Activated naive CD8-positive, alpha-beta T cell treated with anti-CD3 and anti-CD28 coated beads, Interleukin-2, amount 50 U/mL, for 24 hours (primary cell): ENCODE measurements around the gene ZNF441.
"Not testable (repeated sequence)": the region's sequence is repeated elsewhere in the genome, so short reads cannot be mapped to it uniquely, and the experiment has no call there.

ENCODE experiments used
- ATAC-seq: fragments of 150-1000 bp; cut with Tn5 transposase; one replicate; pipeline ENCODE4 v1.10.0; 2021
- DNase-seq: peaks from one replicate; pipeline ENCODE4 v3.0.0; 2021
- H3K27ac Mint-ChIP-seq: one replicate; pipeline ENCODE4 v1.8.0; 2021; ENCODE audit warnings: mild to moderate bottlenecking, mixed read lengths
- H3K27me3 Mint-ChIP-seq: one replicate; pipeline ENCODE4 v1.8.0; 2021; ENCODE audit warnings: mixed read lengths
- H3K36me3 Mint-ChIP-seq: one replicate; pipeline ENCODE4 v1.8.0; 2021; ENCODE audit warnings: low read depth, mixed read lengths
- H3K4me1 Mint-ChIP-seq: one replicate; pipeline ENCODE4 v1.8.0; 2021; ENCODE audit warnings: mixed read lengths
- H3K4me3 Mint-ChIP-seq: one replicate; pipeline ENCODE4 v1.8.0; 2021; ENCODE audit warnings: mild to moderate bottlenecking, moderate library complexity, mixed read lengths
- H3K9me3 Mint-ChIP-seq: one replicate; pipeline ENCODE4 v1.8.0; 2021; ENCODE audit warnings: mixed read lengths

Gene ZNF441

DNA sequence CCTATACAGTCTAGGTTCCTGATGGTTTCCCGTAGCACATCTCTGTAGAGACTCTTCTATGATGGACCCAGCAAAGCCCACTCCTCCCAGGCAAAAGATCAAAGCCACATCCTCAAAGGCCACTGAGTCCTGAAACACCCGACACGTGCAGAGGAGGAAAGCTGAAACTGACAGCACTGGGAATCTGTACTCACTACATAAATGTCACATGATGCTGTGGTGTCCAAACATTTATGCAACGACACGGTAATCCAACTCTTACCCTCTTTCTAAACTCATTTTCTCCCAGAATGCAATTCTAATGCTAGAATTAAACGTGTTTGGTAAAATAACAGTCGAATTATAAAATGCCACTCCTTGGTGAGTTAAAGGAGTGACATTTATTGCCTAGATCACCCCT is 7.0 kb upstream of the ZNF441 start:
- peaks cover 37% of the 10 kb centered on the region for H3K9me3 Mint-ChIP-seq
- no peak for DNase-seq

DNA sequence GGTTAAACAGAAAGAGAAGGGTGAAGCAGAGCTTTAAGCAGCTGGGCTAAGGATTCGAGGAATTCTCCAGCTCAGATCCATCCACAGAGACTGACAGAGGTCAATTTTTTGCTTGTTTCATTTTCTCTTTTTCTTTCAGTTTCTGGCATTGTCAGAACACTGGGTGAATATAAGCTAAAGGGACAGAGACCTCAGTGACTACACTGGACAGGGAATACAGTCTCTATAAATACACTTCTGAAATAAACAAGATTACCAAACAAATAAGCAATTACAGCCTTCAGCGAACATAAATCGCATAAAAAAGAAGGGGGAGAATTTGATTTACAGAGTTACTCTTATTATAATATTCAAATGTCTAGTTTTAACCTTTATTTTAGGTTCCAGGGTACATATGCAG is 3.7 kb upstream of the ZNF441 start:
- Mint-ChIP-seq H3K9me3 (peaks cover 16% of the 10 kb centered on the region), H3K4me3 (no peak overlapping the region), H3K27ac (no peak overlapping the region), H3K4me1 (peaks cover 13% of the 10 kb centered on the region), H3K36me3 (peaks cover 2% of the 10 kb centered on the region), H3K27me3 (peaks cover 4% of the 10 kb centered on the region)
- no peak for ATAC-seq
- no peak for DNase-seq

More for the DNA sequence above, 7.0 kb upstream of the ZNF441 start:
- ATAC-seq: no peak
- Mint-ChIP-seq H3K36me3 (peaks cover 4% of the 10 kb centered on the region), H3K27ac (no peak overlapping the region), H3K27me3 (peaks cover 8% of the 10 kb centered on the region), H3K4me3 (no peak overlapping the region), H3K4me1 (no peaks in the 10 kb centered on the region)

DNA sequence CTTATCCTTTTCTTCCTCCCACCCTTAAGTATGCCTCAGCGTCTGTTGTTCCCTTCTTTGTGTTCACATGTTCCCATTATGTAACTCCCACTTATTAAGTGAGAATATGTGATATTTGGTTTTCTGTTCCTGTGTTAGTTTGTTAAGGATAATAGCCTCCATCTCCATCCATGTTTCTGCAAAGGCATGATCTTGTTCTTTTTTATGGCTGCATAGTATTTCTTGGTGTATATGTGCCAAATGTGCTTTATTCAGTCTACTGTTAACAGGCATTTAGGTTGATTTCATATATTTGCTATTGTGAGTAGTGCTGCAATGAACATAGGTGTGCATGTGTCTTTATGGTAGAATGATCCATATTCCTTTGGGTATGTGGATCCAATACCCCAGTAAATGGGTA is 3.2 kb upstream of the ZNF441 start:
- H3K4me1 Mint-ChIP-seq: peaks cover 18% of the 10 kb centered on the region
- DNase-seq (no peak), ATAC-seq (no peak)
- no peak overlapping the region for H3K27ac Mint-ChIP-seq
- peaks cover 4% of the 10 kb centered on the region for H3K36me3 Mint-ChIP-seq
- peaks cover 16% of the 10 kb centered on the region for H3K9me3 Mint-ChIP-seq
- H3K27me3 Mint-ChIP-seq: peaks cover 4% of the 10 kb centered on the region
- no peak overlapping the region for H3K4me3 Mint-ChIP-seq

DNA sequence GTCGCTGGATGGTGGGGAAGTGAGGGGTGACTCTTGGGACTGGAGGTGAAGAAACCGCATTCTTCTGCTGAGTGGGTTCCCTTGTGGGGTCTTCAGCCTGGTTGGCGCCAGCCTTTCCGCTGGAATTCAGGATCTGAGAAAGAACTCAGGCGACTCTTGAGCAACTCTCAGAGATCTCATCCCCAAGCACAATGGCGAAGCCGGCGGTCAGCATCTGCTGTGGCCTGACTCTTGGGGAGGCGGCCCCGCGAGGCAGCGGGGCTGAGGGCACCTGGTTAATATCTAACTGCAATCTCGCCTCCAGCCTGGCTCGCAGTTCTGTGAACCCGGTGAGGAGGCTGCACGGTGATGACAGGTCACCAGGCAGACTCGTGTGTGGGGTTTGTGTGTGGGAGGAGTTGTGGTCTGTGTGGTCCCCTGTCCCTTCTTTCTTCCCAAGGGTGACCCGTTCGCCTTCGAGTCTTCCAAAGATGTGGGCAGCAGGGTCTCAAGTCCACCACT is 883 bp downstream of the ZNF441 start:
- Mint-ChIP-seq H3K4me1 (peaks cover 21% of the 10 kb centered on the region), H3K27ac (peak overlapping the region; percentile 94), H3K36me3 (peaks cover 36% of the 10 kb centered on the region), H3K9me3 (peaks cover 40% of the 10 kb centered on the region), H3K4me3 (peak overlapping the region; percentile 96), H3K27me3 (peaks cover 4% of the 10 kb centered on the region)
- no peak for ATAC-seq
- DNase-seq: peak; percentile 38

DNA sequence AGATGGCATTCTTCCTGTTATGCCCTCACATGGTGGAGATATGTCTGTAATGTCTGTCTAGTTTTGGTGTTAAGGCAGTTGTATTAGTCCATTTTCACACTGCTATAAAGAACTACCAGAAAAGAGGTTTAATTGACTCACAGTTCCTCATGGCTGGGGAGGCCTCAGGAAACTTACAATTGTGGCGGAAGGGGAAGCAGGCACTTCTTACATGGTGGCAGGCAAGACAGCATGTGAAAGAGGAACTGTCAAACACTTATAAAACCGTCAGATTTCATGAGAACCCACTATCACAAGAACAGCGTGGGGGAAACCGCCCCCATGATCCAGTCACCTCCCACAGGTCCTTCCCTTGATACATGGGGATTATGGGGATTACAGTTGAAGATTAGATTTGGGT is 3.2 kb downstream of the ZNF441 start:
- ATAC-seq: no peak
- H3K36me3 Mint-ChIP-seq: peaks cover 45% of the 10 kb centered on the region
- no peak for DNase-seq
- no peak overlapping the region for H3K27ac Mint-ChIP-seq
- H3K4me1 Mint-ChIP-seq: peaks cover 21% of the 10 kb centered on the region
- peaks cover 48% of the 10 kb centered on the region for H3K9me3 Mint-ChIP-seq
- no peak overlapping the region for H3K4me3 Mint-ChIP-seq
- H3K27me3 Mint-ChIP-seq: no peaks in the 10 kb centered on the region

DNA sequence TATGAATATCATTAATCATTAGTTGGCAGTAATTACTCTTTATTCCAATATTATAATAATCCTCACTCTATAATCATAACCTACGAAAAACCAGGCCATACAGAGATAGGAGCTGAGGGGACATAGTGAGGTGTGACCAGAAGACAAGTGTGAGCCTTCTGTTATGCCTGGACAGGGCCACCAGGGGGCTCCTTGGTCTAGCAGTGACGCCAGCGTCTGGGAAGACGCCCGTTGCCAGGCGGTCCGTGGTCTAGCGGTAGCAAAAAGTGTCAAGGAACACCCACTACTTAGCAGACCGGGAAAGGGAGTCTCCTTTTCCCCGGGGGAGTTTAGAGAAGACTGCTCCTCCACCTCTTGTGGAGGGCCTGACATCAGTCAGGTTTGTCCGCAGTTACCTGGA is 4.7 kb downstream of the ZNF441 start:
- Mint-ChIP-seq H3K4me1 (peaks cover 19% of the 10 kb centered on the region), H3K36me3 (peaks cover 57% of the 10 kb centered on the region), H3K9me3 (peaks cover 55% of the 10 kb centered on the region)
- not testable (repeated sequence) for H3K27ac Mint-ChIP-seq, ATAC-seq, H3K4me3 Mint-ChIP-seq, H3K27me3 Mint-ChIP-seq, DNase-seq

DNA sequence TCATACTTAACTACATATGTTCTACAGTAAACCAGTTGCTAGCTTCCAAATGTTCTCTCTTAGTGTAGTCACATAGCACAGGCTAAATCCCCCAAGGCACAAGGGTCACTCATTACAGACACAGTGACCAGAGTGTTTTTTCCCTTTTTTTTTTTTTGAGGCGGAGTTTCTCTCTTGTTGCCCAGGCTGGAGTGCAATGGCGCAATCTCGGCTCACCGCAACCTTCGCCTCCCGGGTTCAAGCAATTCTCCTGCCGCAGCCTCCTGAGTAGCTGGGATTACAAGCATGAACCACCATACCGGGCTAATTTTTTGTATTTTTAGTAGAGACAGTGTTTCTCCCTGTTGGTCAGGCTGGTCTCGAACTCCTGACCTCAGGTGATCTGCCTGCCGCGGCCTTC is 9.9 kb downstream of the ZNF441 start:
- ATAC-seq, H3K4me3 Mint-ChIP-seq, H3K4me1 Mint-ChIP-seq, H3K27me3 Mint-ChIP-seq, DNase-seq, H3K27ac Mint-ChIP-seq: not testable (repeated sequence)
- peaks cover 79% of the 10 kb centered on the region for H3K36me3 Mint-ChIP-seq
- H3K9me3 Mint-ChIP-seq: peaks cover 63% of the 10 kb centered on the region

DNA sequence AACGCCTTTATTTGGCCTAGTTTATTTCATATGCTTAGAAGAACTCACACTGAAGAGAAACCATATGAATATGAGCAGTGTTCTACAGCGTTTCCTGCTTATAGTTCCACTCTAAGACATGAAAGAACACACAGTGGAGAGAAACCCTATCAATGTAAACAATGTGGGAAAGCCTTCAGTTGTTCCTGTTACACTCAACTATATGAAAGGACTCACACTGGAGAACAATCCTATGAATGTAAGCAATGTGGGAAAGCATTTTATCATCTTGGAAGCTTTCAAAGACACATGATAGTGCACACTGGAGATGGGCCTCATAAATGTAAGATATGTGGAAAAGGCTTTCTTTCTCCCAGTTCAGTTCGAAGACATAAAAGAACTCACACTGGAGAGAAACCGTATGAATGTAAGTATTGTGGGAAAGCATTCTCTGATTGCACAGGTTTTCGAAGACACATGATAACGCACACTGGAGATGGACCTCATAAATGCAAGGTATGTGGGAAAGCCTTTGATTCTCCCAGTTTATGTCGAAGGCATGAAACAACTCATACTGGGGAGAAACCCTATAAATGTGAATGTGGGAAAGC is 13.7 kb downstream of the ZNF441 start:
- Mint-ChIP-seq H3K4me3 (no peak overlapping the region), H3K27ac (no peak overlapping the region), H3K36me3 (peaks cover 86% of the 10 kb centered on the region), H3K4me1 (no peaks in the 10 kb centered on the region), H3K27me3 (no peaks in the 10 kb centered on the region), H3K9me3 (peaks cover 66% of the 10 kb centered on the region)
- DNase-seq (no peak), ATAC-seq (no peak)

DNA sequence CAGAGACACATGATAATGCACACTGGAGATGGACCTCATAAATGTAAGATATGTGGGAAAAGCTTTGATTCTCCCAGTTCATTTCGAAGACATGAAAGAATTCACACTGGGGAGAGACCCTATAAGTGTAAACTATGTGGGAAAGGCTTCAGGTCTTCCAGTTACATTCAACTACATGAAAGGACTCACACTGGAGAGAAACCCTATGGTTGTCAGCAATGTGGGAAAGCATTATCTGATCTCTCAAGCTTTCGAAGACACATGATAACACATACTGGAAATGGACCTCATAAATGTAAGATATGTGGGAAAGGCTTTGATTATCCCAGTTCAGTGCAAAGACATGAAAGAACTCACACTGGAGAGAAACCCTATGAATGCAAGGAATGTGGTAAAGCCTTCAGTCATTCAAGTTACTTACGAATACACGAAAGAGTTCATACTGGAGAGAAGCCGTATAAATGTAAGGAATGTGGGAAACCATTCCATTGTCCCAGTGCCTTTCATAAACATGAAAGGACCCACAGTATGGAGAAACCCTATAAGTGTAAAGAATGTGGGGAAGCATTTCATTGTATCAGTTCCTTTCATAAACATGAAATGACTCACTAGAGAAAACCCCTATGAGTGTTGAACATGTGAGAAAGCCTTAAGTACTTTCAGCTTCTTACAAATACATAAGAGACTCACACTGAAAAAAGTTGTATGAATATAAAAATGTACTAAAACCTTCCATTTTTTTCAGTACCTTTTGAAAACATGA is 14.7 kb downstream of the ZNF441 start:
- H3K9me3 Mint-ChIP-seq: peaks cover 63% of the 10 kb centered on the region
- H3K27me3 Mint-ChIP-seq: no peaks in the 10 kb centered on the region
- no peak for ATAC-seq
- H3K27ac Mint-ChIP-seq: no peak overlapping the region
- peaks cover 81% of the 10 kb centered on the region for H3K36me3 Mint-ChIP-seq
- no peak overlapping the region for H3K4me3 Mint-ChIP-seq
- H3K4me1 Mint-ChIP-seq: no peaks in the 10 kb centered on the region
- DNase-seq: no peak

DNA sequence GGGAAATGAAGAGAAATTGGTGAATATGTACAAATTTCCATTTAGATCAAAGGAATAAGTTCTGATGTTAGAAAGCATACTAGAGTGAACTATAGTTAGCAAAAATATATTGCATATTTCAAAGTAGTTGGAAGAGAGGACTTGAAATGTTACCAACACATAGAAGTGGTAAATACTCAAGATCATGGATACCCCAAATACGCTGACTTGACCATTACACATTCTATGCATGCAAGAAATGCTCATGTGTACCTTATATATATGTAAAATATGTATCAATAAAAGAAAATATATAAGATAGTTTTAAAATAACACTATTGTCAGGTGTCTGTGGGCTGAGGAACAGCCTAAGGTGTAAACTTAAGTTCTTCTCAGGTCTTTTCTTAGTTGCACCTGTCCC is 17.0 kb downstream of the ZNF441 start:
- H3K4me1 Mint-ChIP-seq: no peaks in the 10 kb centered on the region
- H3K4me3 Mint-ChIP-seq: no peak overlapping the region
- DNase-seq: no peak
- ATAC-seq: no peak
- peaks cover 67% of the 10 kb centered on the region for H3K36me3 Mint-ChIP-seq
- H3K9me3 Mint-ChIP-seq: peaks cover 69% of the 10 kb centered on the region
- H3K27me3 Mint-ChIP-seq: no peaks in the 10 kb centered on the region
- H3K27ac Mint-ChIP-seq: no peak overlapping the region

DNA sequence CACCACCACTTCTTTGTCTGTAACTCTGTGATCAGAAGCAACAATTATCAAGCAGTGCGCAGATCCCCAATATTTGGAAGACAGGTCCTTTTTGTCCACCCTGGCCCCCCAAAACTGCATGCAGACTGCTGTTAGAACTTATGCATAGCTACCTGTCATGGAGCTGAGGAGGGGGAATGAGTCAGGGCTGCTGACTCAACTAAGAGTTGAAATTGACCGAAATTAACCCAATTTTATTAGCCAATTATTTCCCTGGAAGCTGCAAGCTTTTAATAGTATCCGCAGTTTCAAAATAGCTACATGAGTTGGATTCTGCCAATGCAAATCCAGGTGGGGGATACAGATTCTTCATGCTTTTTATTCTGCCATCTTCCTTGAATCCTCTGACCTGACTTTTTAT is 17.6 kb downstream of the ZNF441 start:
- Mint-ChIP-seq H3K4me1 (no peaks in the 10 kb centered on the region), H3K27me3 (no peaks in the 10 kb centered on the region), H3K36me3 (peaks cover 61% of the 10 kb centered on the region), H3K9me3 (peaks cover 75% of the 10 kb centered on the region), H3K27ac (no peak overlapping the region), H3K4me3 (no peak overlapping the region)
- ATAC-seq (no peak), DNase-seq (no peak)

DNA sequence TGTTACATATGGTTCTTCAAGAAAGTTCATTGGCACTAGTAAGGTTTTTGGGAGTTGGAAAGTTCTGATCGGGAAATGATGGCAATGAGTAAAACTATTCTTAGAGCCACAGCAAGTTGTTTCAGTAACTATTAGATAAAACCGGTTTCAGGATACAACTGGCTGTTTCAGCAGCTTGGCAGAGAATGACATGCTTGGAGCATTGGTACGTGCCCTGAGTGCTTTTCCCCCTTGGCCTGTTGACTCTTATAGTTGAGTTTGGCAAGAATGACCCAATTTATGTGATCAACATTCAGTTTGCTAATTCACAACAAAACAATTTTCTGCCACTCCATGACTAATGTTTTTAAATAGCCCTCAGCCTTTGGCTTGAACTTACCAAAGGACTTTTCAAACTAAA is 20.7 kb downstream of the ZNF441 start:
- no peak for ATAC-seq
- Mint-ChIP-seq H3K36me3 (peaks cover 33% of the 10 kb centered on the region), H3K27ac (no peak overlapping the region), H3K4me1 (no peaks in the 10 kb centered on the region), H3K27me3 (no peaks in the 10 kb centered on the region), H3K9me3 (peaks cover 72% of the 10 kb centered on the region), H3K4me3 (no peak overlapping the region)
- no peak for DNase-seq

DNA sequence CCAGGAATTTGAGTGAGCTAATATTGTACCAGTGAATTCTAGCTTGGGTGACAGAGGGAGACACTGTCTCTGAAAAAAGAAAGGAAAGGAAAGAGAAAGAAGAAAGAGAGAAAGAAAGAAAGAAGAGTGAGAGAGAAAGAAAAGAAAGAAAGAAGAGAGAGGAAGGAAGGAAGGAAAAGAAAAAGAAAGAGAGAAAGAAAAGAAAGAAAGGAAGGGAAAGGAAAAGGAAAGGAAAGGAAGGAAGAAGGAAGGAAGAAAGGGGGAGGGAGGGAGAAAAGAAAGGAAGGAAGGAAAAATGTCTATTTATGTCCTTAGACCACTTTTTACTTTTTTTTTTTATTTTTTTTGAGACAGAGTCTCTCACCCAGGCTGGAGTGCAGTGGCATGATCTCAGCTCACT is 26.1 kb downstream of the ZNF441 start:
- ATAC-seq (no peak), DNase-seq (no peak)
- no peak overlapping the region for H3K27ac Mint-ChIP-seq
- no peaks in the 10 kb centered on the region for H3K27me3 Mint-ChIP-seq
- H3K4me3 Mint-ChIP-seq: no peak overlapping the region
- peaks cover 31% of the 10 kb centered on the region for H3K9me3 Mint-ChIP-seq
- H3K36me3 Mint-ChIP-seq: no peaks in the 10 kb centered on the region
- peaks cover 7% of the 10 kb centered on the region for H3K4me1 Mint-ChIP-seq

DNA sequence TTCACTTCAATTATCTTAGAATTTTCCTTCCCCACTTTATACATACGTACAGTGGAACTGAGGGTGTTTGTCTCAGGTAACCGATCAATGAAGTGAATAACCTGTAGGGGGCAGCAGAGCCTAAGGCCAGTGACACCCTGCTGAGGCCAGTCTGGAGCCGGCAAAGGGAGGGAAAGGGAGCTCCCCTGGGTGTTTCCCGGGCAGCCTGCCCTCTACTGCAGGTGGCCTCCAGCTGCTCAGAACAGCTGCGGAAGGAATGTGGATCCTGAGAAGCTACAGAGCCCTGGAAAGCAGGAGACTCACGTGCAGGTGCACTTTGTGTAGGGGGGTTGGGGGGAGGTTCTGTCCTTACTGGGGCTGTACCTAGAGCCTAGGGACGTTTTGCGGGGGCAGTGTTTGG is 30.7 kb downstream of the ZNF441 start:
- peak; percentile 80 for DNase-seq
- no peaks in the 10 kb centered on the region for H3K27me3 Mint-ChIP-seq
- H3K36me3 Mint-ChIP-seq: no peaks in the 10 kb centered on the region
- ATAC-seq: peak; percentile 73
- no peak overlapping the region for H3K27ac Mint-ChIP-seq
- peaks cover 4% of the 10 kb centered on the region for H3K9me3 Mint-ChIP-seq
- H3K4me1 Mint-ChIP-seq: peaks cover 14% of the 10 kb centered on the region
- peak overlapping the region; percentile 84 for H3K4me3 Mint-ChIP-seq
